NK-92 treated with Interleukin-12 subunit alpha and Interleukin-12 subunit beta, amount 100 ng/mL, for 24 hours (cell line): Measurements from ENCODE around the gene AMBRA1.
A peak's percentile ranks its signal among the peaks of the same experiment; 100 is the strongest.

Experiments used
- DNase-seq: peaks from one replicate; lab custom pipeline; 2025; lab: John Stamatoyannopoulos, UW

Gene AMBRA1

GRCh38 chr11:46367244-46367915 lies 226.4 kb downstream of the AMBRA1 start:
- peak; percentile 18 for DNase-seq

GRCh38 chr11:46366661-46367161 lies 227.1 kb downstream of the AMBRA1 start:
- no peak for DNase-seq

DNA sequence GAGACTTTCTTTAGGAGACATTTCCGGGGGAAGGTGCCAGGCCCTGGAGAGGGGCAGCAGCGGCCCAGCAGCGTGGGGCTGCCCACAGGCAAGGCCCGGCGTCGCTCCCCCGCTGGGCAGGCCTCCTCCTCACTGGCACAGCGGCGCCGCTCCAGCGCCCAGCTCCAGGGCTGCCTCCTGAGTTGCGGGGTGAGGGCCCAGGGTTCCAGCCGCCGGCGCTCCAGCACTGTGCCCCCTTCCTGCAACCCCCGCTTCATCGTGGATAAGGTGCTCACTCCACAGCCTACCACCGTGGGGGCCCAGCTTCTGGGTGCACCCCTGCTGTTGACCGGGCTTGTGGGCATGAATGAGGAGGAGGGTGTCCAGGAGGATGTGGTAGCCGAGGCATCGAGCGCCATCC lies 227.6 kb downstream of the AMBRA1 start:
- no peak for DNase-seq

- DNase-seq, result no peak
These were observed 229.0 kb downstream of the AMBRA1 start for GRCh38 chr11:46364791-46365190.

DNA sequence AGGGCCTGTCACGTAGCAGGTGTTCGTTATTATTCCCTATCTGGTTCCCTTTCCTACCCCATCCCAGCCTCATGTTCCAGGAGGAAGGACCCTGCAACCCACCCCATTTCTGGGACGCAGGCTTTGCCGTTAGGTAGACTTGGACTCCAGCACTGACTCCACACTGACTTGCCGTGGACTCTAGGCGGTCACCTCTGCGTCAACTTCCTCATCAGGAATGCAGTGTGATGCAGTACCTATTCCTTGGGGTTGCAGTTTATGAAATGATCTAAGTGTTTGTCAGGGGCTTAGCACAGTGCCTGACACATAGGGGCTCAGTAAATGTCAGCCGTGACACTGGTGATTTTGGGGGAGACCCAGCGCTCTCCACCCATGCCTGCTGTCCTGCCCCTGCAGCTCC lies 229.8 kb downstream of the AMBRA1 start:
- no peak for DNase-seq

DNA sequence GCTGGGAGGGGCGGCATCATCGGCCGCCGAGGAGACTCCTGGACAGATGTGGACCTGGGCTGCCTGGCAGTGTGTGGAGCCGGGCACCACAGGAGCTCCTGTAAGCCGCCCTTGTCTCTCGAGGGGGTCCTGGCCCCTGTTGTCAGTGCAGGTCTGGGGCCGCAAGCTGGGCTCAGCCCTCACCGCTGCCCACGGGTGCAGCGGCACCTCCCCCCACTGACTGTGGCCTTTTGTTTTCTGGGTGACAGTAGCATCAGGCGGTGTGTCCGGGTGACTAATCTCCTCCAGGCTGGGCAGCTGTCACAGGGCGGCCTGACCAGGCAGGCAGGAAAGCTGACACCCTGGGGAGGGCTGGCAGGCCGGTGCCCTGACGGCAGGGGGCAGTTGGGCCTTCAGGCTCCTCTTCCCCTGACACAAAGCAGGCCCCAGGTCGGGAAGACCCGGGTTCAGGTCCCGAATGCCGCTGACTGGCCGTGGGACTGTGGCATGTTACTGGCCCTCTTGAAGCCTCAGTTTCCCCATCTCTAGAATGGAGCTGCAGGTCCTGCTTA lies 230.3 kb downstream of the AMBRA1 start:
- DNase-seq, result no peak

DNA sequence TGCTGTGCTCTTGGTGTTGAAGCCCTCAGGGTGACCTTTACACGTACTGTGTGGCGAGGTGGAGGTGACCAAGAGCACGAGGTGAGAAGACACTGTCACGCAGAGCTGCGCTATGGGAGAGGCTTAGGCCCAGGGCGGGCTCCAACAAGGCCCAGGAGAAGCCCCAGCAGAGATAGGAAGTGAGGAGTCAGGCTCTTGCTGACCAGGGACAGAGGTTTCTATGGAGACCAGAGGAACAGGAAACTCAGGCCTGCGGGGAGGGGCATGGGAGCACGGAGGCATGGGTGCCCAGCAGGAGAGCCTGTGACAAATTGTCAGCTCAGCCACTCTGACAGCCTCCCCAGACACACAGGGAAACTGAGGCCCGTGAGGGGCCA lies 230.8 kb downstream of the AMBRA1 start:
- no peak for DNase-seq

- DNase-seq, result no peak
These were observed 231.4 kb downstream of the AMBRA1 start for GRCh38 chr11:46362156-46363030.

DNA sequence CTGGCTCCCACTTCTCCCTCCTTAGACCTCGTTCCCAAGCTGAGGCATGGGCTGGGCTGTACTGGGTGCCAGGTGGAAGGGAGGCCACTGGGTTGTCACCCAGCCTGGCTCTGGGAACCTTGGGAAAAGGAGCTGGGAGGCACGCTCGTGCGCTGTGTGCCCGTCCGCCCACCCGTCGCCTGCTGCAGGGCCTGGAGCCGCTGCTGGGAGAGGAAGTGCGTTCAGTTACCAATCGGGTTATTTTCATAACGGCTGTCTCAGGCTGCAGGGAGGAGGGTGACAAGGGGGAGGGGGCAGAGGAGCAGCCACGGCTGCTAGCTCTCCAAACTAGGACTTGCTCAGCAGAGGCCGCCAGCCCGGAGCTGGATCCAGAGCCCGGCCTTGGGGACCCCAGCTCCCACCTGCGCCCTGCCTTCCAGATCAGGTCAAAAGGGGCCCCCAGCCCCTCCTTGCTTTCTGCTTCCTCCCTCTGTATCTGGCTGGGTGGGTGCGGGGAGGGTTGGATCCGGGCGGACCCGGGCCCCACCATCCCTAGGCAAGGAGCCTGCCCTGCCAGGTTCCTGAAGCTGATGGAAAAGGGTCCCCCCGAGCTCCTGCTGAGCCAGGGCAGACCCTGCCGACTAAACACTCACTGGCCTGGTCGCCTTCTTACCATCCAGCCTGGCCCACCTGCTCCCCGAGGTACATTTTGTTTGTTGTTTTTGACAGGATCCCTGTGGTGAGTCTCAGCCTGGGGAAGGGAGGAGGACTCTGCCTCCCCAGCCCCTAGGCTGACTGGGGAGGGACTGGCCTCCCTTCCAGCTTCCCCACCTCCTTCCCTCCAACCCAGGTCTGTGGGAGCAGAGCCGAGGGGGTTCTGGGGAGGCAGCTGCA lies 232.3 kb downstream of the AMBRA1 start:
- no peak for DNase-seq

DNA sequence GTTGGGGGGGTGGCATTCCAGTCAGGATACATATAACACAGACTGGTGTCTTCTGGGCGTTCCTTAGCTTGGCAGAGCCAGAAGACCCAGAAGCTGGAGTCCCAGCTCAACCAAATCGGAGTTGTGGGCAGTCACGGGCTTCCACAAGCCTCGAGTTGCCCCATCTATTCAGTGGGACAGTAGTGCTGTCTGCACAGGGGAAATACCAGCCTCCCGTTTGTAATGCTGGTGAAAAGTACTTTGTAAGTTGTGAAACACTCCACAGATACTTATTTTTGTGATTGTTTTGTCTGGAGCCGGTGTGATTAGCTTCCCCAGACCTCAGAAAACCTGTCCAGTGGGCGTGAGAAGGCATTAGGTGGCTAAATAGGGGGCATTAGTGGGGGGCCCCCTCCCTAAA lies 232.9 kb downstream of the AMBRA1 start:
- no peak for DNase-seq

DNA sequence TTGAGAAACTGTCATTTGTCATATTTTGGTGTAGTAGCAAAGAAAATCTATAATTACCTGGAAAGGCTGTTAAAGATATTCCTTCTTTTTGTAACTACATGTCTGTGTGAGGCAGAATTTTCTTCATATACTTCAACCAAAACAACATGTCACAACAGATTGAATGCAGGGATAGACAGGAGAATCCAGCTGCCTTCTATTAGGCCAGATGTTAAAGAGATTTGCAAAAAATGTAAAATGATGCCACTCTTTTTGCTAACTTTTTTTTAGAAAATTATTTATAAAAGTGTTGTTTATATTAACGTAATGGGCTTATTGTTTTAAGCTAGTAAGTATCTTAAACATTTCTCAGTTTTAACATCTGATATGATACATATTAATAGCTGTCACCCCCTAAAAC lies 233.9 kb downstream of the AMBRA1 start:
- DNase-seq, result no peak

GRCh38 chr11:46357483-46357936 lies 236.3 kb downstream of the AMBRA1 start:
- DNase-seq, result no peak

GRCh38 chr11:46356924-46357482 lies 236.8 kb downstream of the AMBRA1 start:
- no peak for DNase-seq

GRCh38 chr11:46353698-46354097 lies 240.1 kb downstream of the AMBRA1 start:
- DNase-seq, result no peak

GRCh38 chr11:46352063-46352841 lies 241.6 kb downstream of the AMBRA1 start:
- no peak for DNase-seq

- no peak for DNase-seq
These were observed 242.2 kb downstream of the AMBRA1 start for GRCh38 chr11:46351606-46352005.

DNA sequence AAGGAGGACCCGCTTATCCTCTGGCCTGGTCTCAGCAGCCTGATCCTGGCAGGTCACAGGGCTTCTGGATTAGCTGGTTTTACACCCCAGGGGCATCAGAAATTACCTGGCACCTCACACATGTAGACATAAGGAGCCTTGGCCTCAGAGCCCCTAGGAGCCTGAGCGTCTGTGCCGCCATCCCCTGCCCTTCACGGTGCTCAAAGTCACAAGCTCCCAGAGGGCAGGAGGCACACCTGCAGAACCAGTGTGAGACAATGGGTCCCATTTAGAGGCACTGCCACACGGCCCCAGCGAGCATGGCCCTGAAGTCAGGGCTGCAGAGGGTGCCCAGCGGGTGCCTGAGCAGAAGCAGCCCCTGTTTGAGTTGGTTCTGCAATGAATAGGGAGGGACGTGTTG lies 242.7 kb downstream of the AMBRA1 start:
- no peak for DNase-seq

DNA sequence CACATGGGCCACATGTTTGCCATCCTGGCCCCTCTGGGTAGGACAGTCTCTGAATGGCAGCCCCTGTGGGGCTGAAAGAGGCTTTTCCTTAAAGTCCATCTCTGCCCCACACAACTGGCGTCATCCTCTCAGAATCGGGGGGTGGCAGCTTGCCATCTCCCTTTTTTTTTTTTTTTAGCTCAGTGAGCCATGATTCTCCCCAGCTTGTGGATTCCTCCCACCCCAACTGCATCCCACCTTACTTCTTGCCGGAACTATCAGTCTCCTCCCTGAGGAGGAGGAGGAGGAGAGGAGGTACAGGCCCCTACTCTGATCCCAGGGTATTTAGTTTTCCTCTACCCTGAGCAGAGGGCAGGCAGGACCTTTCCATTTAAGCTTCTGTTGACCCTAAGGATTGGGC lies 243.1 kb downstream of the AMBRA1 start:
- DNase-seq, result no peak

- peak; percentile 77 for DNase-seq
These were observed 245.0 kb downstream of the AMBRA1 start for GRCh38 chr11:46348566-46349401.
